ENCODE data around the gene APOC1. TPM values are rescaled to one million over a fixed set of nuclear protein-coding genes. Genes with fewer than 3 reads are reported as not detected.
"Not testable (repeated sequence)": the region's sequence is repeated elsewhere in the genome, so short reads cannot be mapped to it uniquely, and the experiment has no call there.

Gene APOC1
- 192 and 210 TPM in 2 replicates for polyA plus RNA-seq (2013)

DNA sequence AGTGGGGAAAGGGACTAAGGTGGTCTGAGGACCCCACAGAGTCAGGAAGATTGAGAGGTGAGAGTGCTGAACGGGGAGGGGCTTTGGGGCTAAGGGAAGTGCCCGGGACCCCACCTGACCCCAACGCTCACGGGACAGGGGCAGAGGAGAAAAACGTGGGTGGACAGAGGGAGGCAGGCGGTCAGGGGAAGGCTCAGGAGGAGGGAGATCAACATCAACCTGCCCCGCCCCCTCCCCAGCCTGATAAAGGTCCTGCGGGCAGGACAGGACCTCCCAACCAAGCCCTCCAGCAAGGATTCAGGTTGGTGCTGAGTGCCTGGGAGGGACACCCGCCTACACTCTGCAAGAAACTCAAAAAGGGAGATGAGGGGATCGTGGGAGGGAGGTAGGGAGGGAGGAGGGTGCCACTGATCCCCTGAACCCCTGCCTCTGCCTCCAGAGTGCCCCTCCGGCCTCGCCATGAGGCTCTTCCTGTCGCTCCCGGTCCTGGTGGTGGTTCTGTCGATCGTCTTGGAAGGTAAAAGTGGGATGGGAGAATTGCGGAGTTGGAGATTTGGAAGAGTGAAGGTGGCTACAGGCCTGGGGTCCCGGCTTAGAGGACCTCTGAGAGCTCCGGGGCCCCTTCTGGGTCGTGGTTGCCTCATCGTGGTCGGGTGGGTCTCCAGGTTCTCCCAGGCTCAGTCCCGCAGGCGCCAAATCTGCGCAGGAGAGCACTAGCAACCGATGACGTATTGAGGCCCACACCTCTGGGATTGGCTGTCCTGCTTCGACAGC is at the start of gene APOC1:
TSS of gene APOC1 (plus strand) at position 176 of the 774 bp plus-strand sequence. CDS start at position 460, 284 bp downstream.
- peak within 1 kb of the TSS; percentile 57 for H3K9ac ChIP-seq (ENCODE audit: low read length)

DNA sequence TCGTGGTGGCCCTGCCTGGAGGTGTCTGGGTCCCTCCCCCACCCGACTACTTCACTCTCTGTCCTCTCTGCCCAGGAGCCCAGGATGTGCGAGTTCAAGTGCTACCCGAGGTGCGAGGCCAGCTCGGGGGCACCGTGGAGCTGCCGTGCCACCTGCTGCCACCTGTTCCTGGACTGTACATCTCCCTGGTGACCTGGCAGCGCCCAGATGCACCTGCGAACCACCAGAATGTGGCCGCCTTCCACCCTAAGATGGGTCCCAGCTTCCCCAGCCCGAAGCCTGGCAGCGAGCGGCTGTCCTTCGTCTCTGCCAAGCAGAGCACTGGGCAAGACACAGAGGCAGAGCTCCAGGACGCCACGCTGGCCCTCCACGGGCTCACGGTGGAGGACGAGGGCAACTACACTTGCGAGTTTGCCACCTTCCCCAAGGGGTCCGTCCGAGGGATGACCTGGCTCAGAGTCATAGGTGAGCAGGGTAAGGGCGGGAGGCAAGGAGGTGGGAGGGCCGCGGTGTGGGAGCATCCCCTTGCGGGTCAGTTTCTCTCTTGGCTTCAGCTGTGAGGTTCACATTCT is 49.1 kb upstream of the APOC1 start:
- Histone ChIP-seq H3K36me3 (ENCODE audit: control insufficient read depth in 1 of 2, insufficient read depth in 2 of 2, low read length in 2 of 2) (peaks cover 46 to 52% of the 10 kb centered on the region in 2 experiments), H4K91ac (ENCODE audit: low read depth, low read length) (no peak overlapping the region), H2AFZ (ENCODE audit: insufficient read depth, low read length, poor library complexity) (no peak overlapping the region), H3K27ac (ENCODE audit: low read depth, low read length) (no peak overlapping the region), H3K18ac (ENCODE audit: low read length) (peak overlapping the region; percentile 41), H3K4me3 (ENCODE audit: low read depth, low read length) (no peak overlapping the region), H3K4me2 (ENCODE audit: low read length) (no peak overlapping the region), H2BK12ac (ENCODE audit: low read length) (no peak overlapping the region), H3K79me2 (ENCODE audit: control insufficient read depth, insufficient read depth, low read length, poor library complexity) (no peaks in the 10 kb centered on the region), H3K27me3 (ENCODE audit: insufficient read depth, low read length) (no peaks in the 10 kb centered on the region), H3K79me1 (ENCODE audit: low read length) (no peaks in the 10 kb centered on the region), H4K12ac (ENCODE audit: low read depth, low read length) (no peak overlapping the region), H4K8ac (ENCODE audit: low read depth, low read length) (no peak overlapping the region), H3K4me1 (ENCODE audit: control insufficient read depth in 1 of 2, insufficient read depth in 2 of 2, low read length in 2 of 2) (no peaks in the 10 kb centered on the region), H3K9ac (ENCODE audit: low read length) (no peak overlapping the region), H3K23ac (ENCODE audit: low read length) (no peak overlapping the region), H3K9me3 (ENCODE audit: insufficient read depth, low read depth, low read length) (no peaks in the 10 kb centered on the region), H2BK120ac (ENCODE audit: insufficient read depth, low read length, poor library complexity) (no peak overlapping the region), H3K14ac (ENCODE audit: low read length) (no peak overlapping the region), H2BK5ac (ENCODE audit: low read depth, low read length, poor library complexity) (no peak overlapping the region), H2AK5ac (ENCODE audit: low read length) (no peak overlapping the region), H3K4ac (ENCODE audit: low read depth, low read length) (no peak overlapping the region)
- no peak for DNase-seq
- no CpG with 5 or more reads among the region's 27 CpGs for WGBS (ENCODE audit: extremely low coverage, insufficient coverage, insufficient read length)

More for the DNA sequence above, at the start of gene APOC1:
- peak within 1 kb of the TSS; percentile 54 for H3K27ac ChIP-seq (ENCODE audit: low read depth, low read length)
- peak within 1 kb of the TSS; percentile 5 for H3K18ac ChIP-seq (ENCODE audit: low read length)
- peak within 1 kb of the TSS; percentile 62 for H3K4me3 ChIP-seq (ENCODE audit: low read depth, low read length)
- not testable (repeated sequence) for H3K14ac ChIP-seq (ENCODE audit: low read length); H3K36me3 ChIP-seq (ENCODE audit: control insufficient read depth in 1 of 2, insufficient read depth in 2 of 2, low read length in 2 of 2); H3K27me3 ChIP-seq (ENCODE audit: insufficient read depth, low read length); H3K79me2 ChIP-seq (ENCODE audit: control insufficient read depth, insufficient read depth, low read length, poor library complexity); H2AK5ac ChIP-seq (ENCODE audit: low read length); H3K23ac ChIP-seq (ENCODE audit: low read length); H3K79me1 ChIP-seq (ENCODE audit: low read length); H2BK12ac ChIP-seq (ENCODE audit: low read length); H3K9me3 ChIP-seq (ENCODE audit: insufficient read depth, low read depth, low read length); H3K4ac ChIP-seq (ENCODE audit: low read depth, low read length)
- peak within 1 kb of the TSS; percentile 52 for H2AFZ ChIP-seq (ENCODE audit: insufficient read depth, low read length, poor library complexity)
- peaks cover 5 to 14% of the 10 kb centered on the region in 2 experiments for H3K4me1 ChIP-seq (ENCODE audit: control insufficient read depth in 1 of 2, insufficient read depth in 2 of 2, low read length in 2 of 2)
- no CpG with 5 or more reads among the region's 28 CpGs for WGBS (ENCODE audit: extremely low coverage, insufficient coverage, insufficient read length)
- H3K4me2 ChIP-seq (ENCODE audit: low read length), result peak within 1 kb of the TSS; percentile 61
- H4K91ac ChIP-seq (ENCODE audit: low read depth, low read length), result peak within 1 kb of the TSS; percentile 68
- peak within 1 kb of the TSS; percentile 68 for H2BK120ac ChIP-seq (ENCODE audit: insufficient read depth, low read length, poor library complexity)
- peak within 1 kb of the TSS; percentile 64 for H2BK5ac ChIP-seq (ENCODE audit: low read depth, low read length, poor library complexity)
- H4K12ac ChIP-seq (ENCODE audit: low read depth, low read length), result peak within 1 kb of the TSS; percentile 64
- peak within 1 kb of the TSS; percentile 74 for H4K8ac ChIP-seq (ENCODE audit: low read depth, low read length)
- DNase-seq, result peak; percentile 80 to 87

DNA sequence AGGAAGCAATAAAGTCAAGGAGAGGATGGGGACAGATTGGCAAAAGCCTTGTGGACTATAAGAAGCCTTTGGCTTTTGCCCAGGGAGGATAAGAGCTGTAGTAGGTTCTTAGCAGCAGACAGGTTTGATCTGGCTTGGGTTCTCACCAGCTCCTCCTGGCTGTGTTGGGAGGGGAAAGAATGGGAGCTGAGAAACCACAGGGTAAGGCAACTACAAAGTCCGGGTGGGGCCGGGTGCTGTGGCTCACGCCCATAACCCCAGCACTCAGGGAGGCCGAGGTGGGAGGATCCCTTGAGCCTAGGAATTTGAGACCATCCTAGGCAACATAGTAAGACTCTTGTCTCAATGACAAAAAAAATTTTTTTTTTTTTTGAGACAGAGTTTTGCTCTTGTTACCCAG is 47.7 kb upstream of the APOC1 start:
- no CpG with 5 or more reads among the region's 4 CpGs for WGBS (ENCODE audit: extremely low coverage, insufficient coverage, insufficient read length)
- H3K23ac ChIP-seq (ENCODE audit: low read length), result no peak overlapping the region
- H3K79me1 ChIP-seq (ENCODE audit: low read length), result no peaks in the 10 kb centered on the region
- H3K27me3 ChIP-seq (ENCODE audit: insufficient read depth, low read length), result no peaks in the 10 kb centered on the region
- no peak overlapping the region for H3K27ac ChIP-seq (ENCODE audit: low read depth, low read length)
- no peak overlapping the region for H3K14ac ChIP-seq (ENCODE audit: low read length)
- no peak overlapping the region for H4K91ac ChIP-seq (ENCODE audit: low read depth, low read length)
- H2AK5ac ChIP-seq (ENCODE audit: low read length), result no peak overlapping the region
- no peak for DNase-seq
- no peak overlapping the region for H3K9ac ChIP-seq (ENCODE audit: low read length)
- H4K8ac ChIP-seq (ENCODE audit: low read depth, low read length), result no peak overlapping the region
- no peak overlapping the region for H2BK5ac ChIP-seq (ENCODE audit: low read depth, low read length, poor library complexity)
- no peaks in the 10 kb centered on the region for H3K79me2 ChIP-seq (ENCODE audit: control insufficient read depth, insufficient read depth, low read length, poor library complexity)
- H3K4me1 ChIP-seq (ENCODE audit: control insufficient read depth in 1 of 2, insufficient read depth in 2 of 2, low read length in 2 of 2), result no peaks in the 10 kb centered on the region
- no peak overlapping the region for H2BK12ac ChIP-seq (ENCODE audit: low read length)
- no peak overlapping the region for H3K4me3 ChIP-seq (ENCODE audit: low read depth, low read length)
- H4K12ac ChIP-seq (ENCODE audit: low read depth, low read length), result no peak overlapping the region
- peaks cover 51 to 55% of the 10 kb centered on the region in 2 experiments for H3K36me3 ChIP-seq (ENCODE audit: control insufficient read depth in 1 of 2, insufficient read depth in 2 of 2, low read length in 2 of 2)
- H3K9me3 ChIP-seq (ENCODE audit: insufficient read depth, low read depth, low read length), result no peaks in the 10 kb centered on the region
- H3K18ac ChIP-seq (ENCODE audit: low read length), result no peak overlapping the region
- no peak overlapping the region for H2AFZ ChIP-seq (ENCODE audit: insufficient read depth, low read length, poor library complexity)
- H3K4me2 ChIP-seq (ENCODE audit: low read length), result no peak overlapping the region
- peak overlapping the region; percentile 44 for H3K4ac ChIP-seq (ENCODE audit: low read depth, low read length)
- no peak overlapping the region for H2BK120ac ChIP-seq (ENCODE audit: insufficient read depth, low read length, poor library complexity)

DNA sequence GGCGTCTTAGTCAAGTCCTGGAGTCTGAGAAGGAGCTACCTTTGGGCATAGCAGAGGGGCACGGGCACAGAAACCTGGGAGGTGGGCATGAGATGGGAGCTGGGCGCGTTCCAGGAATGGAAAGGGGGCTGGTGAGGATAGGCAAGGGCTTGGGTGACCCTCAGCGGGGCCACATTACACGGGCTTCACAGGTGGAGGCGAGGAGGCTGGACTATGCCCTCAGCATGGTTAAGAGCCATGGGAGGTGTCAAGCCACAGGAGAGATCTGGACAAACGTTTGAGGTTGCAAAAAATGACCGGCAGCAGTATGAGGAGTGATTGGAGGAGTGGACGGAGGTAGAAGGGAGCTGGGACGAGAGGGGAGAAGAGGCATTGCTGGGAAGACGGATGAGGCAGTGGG is 46.8 kb upstream of the APOC1 start:
- no peak for DNase-seq
- H3K4ac ChIP-seq (ENCODE audit: low read depth, low read length), result no peak overlapping the region
- no peaks in the 10 kb centered on the region for H3K4me1 ChIP-seq (ENCODE audit: control insufficient read depth in 1 of 2, insufficient read depth in 2 of 2, low read length in 2 of 2)
- no peak overlapping the region for H2AFZ ChIP-seq (ENCODE audit: insufficient read depth, low read length, poor library complexity)
- no peak overlapping the region for H3K9ac ChIP-seq (ENCODE audit: low read length)
- no peak overlapping the region for H3K27ac ChIP-seq (ENCODE audit: low read depth, low read length)
- H3K9me3 ChIP-seq (ENCODE audit: insufficient read depth, low read depth, low read length), result no peaks in the 10 kb centered on the region
- peaks cover 56 to 58% of the 10 kb centered on the region in 2 experiments for H3K36me3 ChIP-seq (ENCODE audit: control insufficient read depth in 1 of 2, insufficient read depth in 2 of 2, low read length in 2 of 2)
- H3K14ac ChIP-seq (ENCODE audit: low read length), result no peak overlapping the region
- no peak overlapping the region for H2BK12ac ChIP-seq (ENCODE audit: low read length)
- H2AK5ac ChIP-seq (ENCODE audit: low read length), result no peak overlapping the region
- peak overlapping the region; percentile 38 for H3K18ac ChIP-seq (ENCODE audit: low read length)
- no peak overlapping the region for H3K4me3 ChIP-seq (ENCODE audit: low read depth, low read length)
- H3K4me2 ChIP-seq (ENCODE audit: low read length), result no peak overlapping the region
- no CpG with 5 or more reads among the region's 12 CpGs for WGBS (ENCODE audit: extremely low coverage, insufficient coverage, insufficient read length)
- H3K79me1 ChIP-seq (ENCODE audit: low read length), result no peaks in the 10 kb centered on the region
- no peak overlapping the region for H4K8ac ChIP-seq (ENCODE audit: low read depth, low read length)
- H2BK5ac ChIP-seq (ENCODE audit: low read depth, low read length, poor library complexity), result no peak overlapping the region
- no peaks in the 10 kb centered on the region for H3K27me3 ChIP-seq (ENCODE audit: insufficient read depth, low read length)
- no peaks in the 10 kb centered on the region for H3K79me2 ChIP-seq (ENCODE audit: control insufficient read depth, insufficient read depth, low read length, poor library complexity)
- H4K12ac ChIP-seq (ENCODE audit: low read depth, low read length), result no peak overlapping the region
- H4K91ac ChIP-seq (ENCODE audit: low read depth, low read length), result no peak overlapping the region
- H2BK120ac ChIP-seq (ENCODE audit: insufficient read depth, low read length, poor library complexity), result no peak overlapping the region
- H3K23ac ChIP-seq (ENCODE audit: low read length), result no peak overlapping the region

Measured in trophoblast cell (in vitro differentiated cells and primary cell).